ENCODE results near the gene ZBTB24.

Gene ZBTB24

DNA sequence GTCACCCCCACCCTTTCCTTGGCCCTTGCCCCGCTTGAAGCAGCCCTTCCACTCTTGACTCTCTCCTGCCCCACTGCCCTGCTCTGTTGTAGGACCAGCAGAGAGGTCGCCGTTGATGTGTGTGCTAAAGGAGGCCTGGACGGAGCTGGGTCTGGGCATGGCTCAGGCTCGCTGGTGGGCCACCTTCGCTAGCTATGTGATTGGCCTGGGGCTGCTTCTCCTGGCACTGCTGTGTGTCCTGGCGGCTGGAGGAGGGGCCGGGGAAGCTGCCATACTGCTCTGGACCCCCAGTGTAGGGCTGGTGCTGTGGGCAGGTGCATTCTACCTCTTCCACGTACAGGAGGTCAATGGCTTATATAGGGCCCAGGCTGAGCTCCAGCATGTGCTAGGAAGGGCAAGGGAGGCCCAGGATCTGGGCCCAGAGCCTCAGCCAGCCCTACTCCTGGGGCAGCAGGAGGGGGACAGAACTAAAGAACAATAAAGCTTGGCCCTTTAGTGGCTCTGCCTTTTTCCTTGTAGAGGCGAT is 39.5 kb downstream of the ZBTB24 start:
- Histone ChIP-seq H3K27me3 (peaks cover 4% of the 10 kb centered on the region), H3K9me3 (no peaks in the 10 kb centered on the region), H3K27ac (peak overlapping the region; percentile 84), H3K4me3 (ENCODE audit: low read depth in 1 of 2, low read length in 1 of 2) (no peak overlapping the region), H3K36me3 (peaks cover 64% of the 10 kb centered on the region), H3K4me1 (ENCODE audit: control insufficient read depth in 1 of 2, insufficient read depth in 1 of 2, low read depth in 1 of 2, low read length in 1 of 2) (peaks cover 24 to 36% of the 10 kb centered on the region in 2 experiments)
- no peak for TF ChIP-seq CTCF (IDR thresholded peaks at IDR 0.05)

GRCh38 chr6:109442393-109442924 is 40.6 kb downstream of the ZBTB24 start:
- H3K36me3 ChIP-seq, result peaks cover 54% of the 10 kb centered on the region
- peak overlapping the region; percentile 84 for H3K27ac ChIP-seq
- H3K27me3 ChIP-seq, result peaks cover 4% of the 10 kb centered on the region
- no peaks in the 10 kb centered on the region for H3K9me3 ChIP-seq
- no peak for TF ChIP-seq CTCF (IDR thresholded peaks at IDR 0.05)
- H3K4me1 ChIP-seq (ENCODE audit: control insufficient read depth in 1 of 2, insufficient read depth in 1 of 2, low read depth in 1 of 2, low read length in 1 of 2), result peaks cover 21 to 28% of the 10 kb centered on the region in 2 experiments
- no peak overlapping the region for H3K4me3 ChIP-seq (ENCODE audit: low read depth in 1 of 2, low read length in 1 of 2)

DNA sequence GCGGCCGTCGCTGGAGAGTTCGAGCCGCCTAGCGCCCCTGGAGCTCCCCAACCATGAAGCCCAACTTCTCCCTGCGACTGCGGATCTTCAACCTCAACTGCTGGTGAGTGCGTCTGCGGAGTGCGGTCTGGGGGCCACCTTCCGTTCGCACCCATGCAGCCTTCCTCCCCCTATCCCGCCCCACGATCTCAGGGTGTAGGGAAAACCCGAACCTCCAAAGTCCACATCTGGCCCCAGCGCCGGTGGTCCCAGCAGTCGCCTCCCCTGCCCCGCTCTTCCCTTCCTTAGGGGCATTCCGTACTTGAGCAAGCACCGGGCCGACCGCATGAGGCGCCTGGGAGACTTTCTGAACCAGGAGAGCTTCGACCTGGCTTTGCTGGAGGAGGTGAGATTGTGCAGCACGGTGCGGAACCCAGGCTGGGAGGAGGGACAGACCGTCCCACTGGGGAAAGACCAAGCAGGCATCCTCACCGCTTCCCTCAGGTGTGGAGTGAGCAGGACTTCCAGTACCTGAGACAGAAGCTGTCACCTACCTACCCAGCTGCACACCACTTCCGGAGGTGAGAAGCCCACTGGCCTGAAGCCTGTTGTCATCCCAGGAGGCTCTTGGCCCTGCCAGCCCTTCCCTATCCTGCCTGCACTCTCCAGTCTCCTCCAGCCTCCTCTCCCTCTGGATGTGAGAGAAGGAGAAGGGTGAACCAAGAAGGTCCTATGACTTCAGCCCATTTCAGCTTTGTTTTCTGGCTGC is 41.8 kb downstream of the ZBTB24 start:
- peak overlapping the region; percentile 84 for H3K27ac ChIP-seq
- H3K4me1 ChIP-seq (ENCODE audit: control insufficient read depth in 1 of 2, insufficient read depth in 1 of 2, low read depth in 1 of 2, low read length in 1 of 2), result peaks cover 21 to 28% of the 10 kb centered on the region in 2 experiments
- H3K4me3 ChIP-seq (ENCODE audit: low read depth in 1 of 2, low read length in 1 of 2), result peak overlapping the region; percentile 89 to 98
- TF ChIP-seq CTCF (IDR thresholded peaks at IDR 0.05), result no peak
- peaks cover 4% of the 10 kb centered on the region for H3K27me3 ChIP-seq
- peaks cover 42% of the 10 kb centered on the region for H3K36me3 ChIP-seq
- no peaks in the 10 kb centered on the region for H3K9me3 ChIP-seq

DNA sequence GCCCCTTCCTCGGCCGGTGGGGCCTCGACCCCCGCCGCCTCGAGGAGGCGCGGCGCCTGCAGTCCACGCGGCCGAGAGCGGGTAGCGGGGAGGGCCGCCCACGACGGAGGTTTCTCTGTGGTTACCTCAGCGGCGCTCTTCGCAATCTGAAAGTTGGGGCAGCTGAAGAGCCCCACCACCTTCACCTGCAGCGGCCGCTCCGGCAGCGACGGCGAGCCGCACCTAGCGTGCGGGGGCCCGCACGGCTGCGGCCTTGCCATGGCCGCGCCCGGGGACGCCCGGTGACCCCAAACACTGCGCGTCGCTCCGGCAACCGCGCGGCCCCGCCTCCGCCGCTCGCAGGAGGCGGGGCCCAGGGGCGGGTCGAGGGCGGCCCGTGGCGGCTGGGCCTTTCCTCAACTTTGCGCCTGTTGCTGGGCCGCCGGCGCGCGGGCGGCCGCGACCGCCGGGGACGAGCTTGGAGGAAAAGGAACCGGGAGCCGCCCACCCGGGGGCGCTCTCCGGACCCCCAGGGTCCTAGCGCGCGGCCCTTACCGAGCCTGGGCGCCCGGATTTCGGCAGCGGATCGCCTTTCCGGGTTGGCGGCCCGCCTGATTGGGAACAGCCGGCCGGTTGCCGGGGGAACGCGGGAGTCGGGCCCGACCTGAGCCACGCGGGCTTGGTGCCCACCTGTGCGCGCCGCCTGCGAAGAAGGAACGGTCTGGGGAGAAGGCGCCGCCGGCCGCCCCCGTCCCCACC is 42.5 kb downstream of the ZBTB24 start, which contains the start of the genes PPIL6 and SMPD2:
Gene PPIL6 (minus strand): TSS at position 298 of the 738 bp plus-strand sequence. CDS start 38 bp downstream, at position 260.
Gene SMPD2 (plus strand): TSS at position 394 of the 738 bp plus-strand sequence. CDS start 398 bp downstream, outside the sequence.
- peak within 1 kb of the TSS; percentile 84 for H3K27ac ChIP-seq
- H3K9me3 ChIP-seq, result no peaks in the 10 kb centered on the region
- peak within 1 kb of the TSS; percentile 89 to 98 for H3K4me3 ChIP-seq (ENCODE audit: low read depth in 1 of 2, low read length in 1 of 2)
- peaks cover 4% of the 10 kb centered on the region for H3K27me3 ChIP-seq
- peak; percentile 43 for TF ChIP-seq CTCF (IDR thresholded peaks at IDR 0.05)
- H3K4me1 ChIP-seq (ENCODE audit: control insufficient read depth in 1 of 2, insufficient read depth in 1 of 2, low read depth in 1 of 2, low read length in 1 of 2), result peaks cover 21 to 28% of the 10 kb centered on the region in 2 experiments
- peaks cover 35% of the 10 kb centered on the region for H3K36me3 ChIP-seq

DNA sequence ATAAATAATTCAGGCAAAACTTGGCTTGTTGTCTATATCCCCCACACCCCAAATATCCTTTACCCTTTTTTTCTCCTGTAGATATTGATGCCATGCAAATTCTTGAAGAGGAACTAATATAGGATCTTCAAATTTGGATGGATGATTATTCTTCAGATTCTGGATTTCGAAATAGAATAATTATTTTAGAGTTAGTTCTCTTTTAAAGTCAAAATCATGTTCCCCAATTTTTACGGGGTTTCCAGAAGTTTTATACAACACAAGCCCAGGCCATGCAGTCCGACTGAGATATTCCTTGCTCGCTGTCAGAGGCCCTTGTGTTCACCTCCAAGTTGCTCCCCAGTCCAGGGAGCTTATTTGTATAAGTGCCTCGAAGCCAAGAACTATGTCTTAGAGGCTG is 47.0 kb downstream of the ZBTB24 start:
- TF ChIP-seq CTCF (IDR thresholded peaks at IDR 0.05), result no peak
- peaks cover 8 to 10% of the 10 kb centered on the region in 2 experiments for H3K4me1 ChIP-seq (ENCODE audit: control insufficient read depth in 1 of 2, insufficient read depth in 1 of 2, low read depth in 1 of 2, low read length in 1 of 2)
- no peaks in the 10 kb centered on the region for H3K9me3 ChIP-seq
- H3K36me3 ChIP-seq, result no peaks in the 10 kb centered on the region
- no peak overlapping the region for H3K27ac ChIP-seq
- H3K4me3 ChIP-seq (ENCODE audit: low read depth in 1 of 2, low read length in 1 of 2), result no peak overlapping the region
- H3K27me3 ChIP-seq, result peaks cover 4% of the 10 kb centered on the region
